ENCODE measurements around the gene POLE2. TPM values are rescaled to one million over a fixed set of nuclear protein-coding genes. Genes with fewer than 3 reads are reported as not detected.
A peak's percentile ranks its signal among the peaks of the same experiment; 100 is the strongest.

Gene POLE2
- total and polyA plus RNA-seq, 2 of the 13 experiments (the other 11 are each of a cell fraction or from before 2014, with no cell fraction given), result 16.6 to 37.0 TPM

DNA sequence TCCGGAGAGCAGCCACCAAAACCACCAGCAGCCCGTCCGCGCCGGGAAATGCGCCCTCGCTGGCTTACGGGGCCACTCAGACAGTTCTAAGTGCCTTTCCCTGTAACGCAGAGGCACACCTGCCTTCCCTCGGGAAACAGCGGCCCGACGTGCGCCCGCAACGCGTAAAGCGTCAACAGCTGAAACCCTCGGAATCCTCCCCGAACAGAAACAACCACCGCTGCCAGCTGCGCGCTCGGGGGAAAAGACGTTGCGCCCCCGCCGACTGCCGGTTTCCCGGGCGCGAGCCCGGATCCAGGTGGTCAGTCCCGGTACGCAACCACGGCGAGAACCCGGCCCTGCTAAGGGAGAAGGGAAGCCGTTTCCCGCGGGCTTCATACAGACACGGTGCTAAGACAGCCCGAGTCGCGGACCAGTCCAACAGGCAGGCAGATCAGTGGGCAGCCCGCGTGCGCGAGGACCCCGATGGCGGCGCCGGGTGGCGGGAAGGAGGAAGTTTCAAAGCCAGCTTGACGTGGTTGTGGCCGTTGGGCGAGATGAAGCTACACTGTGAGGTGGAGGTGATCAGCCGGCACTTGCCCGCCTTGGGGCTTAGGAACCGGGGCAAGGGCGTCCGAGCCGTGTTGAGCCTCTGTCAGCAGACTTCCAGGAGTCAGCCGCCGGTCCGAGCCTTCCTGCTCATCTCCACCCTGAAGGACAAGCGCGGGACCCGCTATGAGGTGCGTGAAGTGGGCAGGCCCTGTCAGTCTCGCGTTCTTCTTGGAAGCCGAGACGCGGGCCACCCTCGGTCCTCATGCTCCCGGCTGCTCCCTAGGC, 89.3 kb downstream of the POLE2 start, which contains the start of gene LRR1 (continued):
- TF ChIP-seq, protein P1, sequence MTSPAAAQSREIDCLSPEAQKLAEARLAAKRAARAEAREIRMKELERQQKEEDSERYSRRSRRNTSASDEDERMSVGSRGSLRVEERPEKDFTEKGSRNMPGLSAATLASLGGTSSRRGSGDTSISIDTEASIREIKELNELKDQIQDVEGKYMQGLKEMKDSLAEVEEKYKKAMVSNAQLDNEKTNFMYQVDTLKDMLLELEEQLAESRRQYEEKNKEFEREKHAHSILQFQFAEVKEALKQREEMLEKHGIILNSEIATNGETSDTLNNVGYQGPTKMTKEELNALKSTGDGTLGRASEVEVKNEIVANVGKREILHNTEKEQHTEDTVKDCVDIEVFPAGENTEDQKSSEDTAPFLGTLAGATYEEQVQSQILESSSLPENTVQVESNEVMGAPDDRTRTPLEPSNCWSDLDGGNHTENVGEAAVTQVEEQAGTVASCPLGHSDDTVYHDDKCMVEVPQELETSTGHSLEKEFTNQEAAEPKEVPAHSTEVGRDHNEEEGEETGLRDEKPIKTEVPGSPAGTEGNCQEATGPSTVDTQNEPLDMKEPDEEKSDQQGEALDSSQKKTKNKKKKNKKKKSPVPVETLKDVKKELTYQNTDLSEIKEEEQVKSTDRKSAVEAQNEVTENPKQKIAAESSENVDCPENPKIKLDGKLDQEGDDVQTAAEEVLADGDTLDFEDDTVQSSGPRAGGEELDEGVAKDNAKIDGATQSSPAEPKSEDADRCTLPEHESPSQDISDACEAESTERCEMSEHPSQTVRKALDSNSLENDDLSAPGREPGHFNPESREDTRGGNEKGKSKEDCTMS (CRISPR knock-in tag; conservative IDR thresholded peaks at IDR 0.05), result 0 out of 2 replicates have a peak, but pooled peaks have one; percentile 63
- TF ChIP-seq, protein P2, sequence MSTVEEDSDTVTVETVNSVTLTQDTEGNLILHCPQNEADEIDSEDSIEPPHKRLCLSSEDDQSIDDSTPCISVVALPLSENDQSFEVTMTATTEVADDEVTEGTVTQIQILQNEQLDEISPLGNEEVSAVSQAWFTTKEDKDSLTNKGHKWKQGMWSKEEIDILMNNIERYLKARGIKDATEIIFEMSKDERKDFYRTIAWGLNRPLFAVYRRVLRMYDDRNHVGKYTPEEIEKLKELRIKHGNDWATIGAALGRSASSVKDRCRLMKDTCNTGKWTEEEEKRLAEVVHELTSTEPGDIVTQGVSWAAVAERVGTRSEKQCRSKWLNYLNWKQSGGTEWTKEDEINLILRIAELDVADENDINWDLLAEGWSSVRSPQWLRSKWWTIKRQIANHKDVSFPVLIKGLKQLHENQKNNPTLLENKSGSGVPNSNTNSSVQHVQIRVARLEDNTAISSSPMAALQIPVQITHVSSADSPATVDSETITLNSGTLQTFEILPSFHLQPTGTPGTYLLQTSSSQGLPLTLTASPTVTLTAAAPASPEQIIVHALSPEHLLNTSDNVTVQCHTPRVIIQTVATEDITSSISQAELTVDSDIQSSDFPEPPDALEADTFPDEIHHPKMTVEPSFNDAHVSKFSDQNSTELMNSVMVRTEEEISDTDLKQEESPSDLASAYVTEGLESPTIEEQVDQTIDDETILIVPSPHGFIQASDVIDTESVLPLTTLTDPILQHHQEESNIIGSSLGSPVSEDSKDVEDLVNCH (CRISPR knock-in tag; IDR thresholded peaks at IDR 0.05), result no peak
- TF ChIP-seq, protein P3, sequence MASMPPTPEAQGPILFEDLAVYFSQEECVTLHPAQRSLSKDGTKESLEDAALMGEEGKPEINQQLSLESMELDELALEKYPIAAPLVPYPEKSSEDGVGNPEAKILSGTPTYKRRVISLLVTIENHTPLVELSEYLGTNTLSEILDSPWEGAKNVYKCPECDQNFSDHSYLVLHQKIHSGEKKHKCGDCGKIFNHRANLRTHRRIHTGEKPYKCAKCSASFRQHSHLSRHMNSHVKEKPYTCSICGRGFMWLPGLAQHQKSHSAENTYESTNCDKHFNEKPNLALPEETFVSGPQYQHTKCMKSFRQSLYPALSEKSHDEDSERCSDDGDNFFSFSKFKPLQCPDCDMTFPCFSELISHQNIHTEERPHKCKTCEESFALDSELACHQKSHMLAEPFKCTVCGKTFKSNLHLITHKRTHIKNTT (CRISPR knock-in tag; IDR thresholded peaks at IDR 0.05), result no peak
- TF ChIP-seq PHF21A (CRISPR knock-in tag; IDR thresholded peaks at IDR 0.05), result peak; percentile 68
- peak; percentile 51; the same call in 1 of the 2 replicates for TF ChIP-seq ZNF768 (CRISPR knock-in tag; IDR thresholded peaks at IDR 0.05)
- peak; percentile 69 for TF ChIP-seq ZSCAN25 (CRISPR knock-in tag; IDR thresholded peaks at IDR 0.05)
- TF ChIP-seq TOE1 (CRISPR knock-in tag; IDR thresholded peaks at IDR 0.05), result no peak
- TF ChIP-seq CREM (IDR thresholded peaks at IDR 0.05), result peak; percentile 47; the same call in 1 of the 2 replicates
- TF ChIP-seq CREM (CRISPR knock-in tag; IDR thresholded peaks at IDR 0.05), result no peak
- TF ChIP-seq POLR2AphosphoS2 (IDR thresholded peaks at IDR 0.05; ENCODE audit: low read depth, low read length), result no peak
- TF ChIP-seq ZNF124 (CRISPR knock-in tag; IDR thresholded peaks at IDR 0.05), result peak; percentile 72
- TF ChIP-seq NFATC3 (CRISPR knock-in tag; IDR thresholded peaks at IDR 0.05), result peak; percentile 77; the same call in 1 of the 2 replicates
- TF ChIP-seq KMT2A (CRISPR knock-in tag; IDR thresholded peaks at IDR 0.05), result peak; percentile 99
- TF ChIP-seq REPIN1 (CRISPR knock-in tag; IDR thresholded peaks at IDR 0.05; ENCODE audit: borderline replicate concordance, low read depth), result no peak; the same call in none of the 2 replicates
- TF ChIP-seq ATRX (CRISPR knock-in tag; IDR thresholded peaks at IDR 0.05; ENCODE audit: borderline replicate concordance), result no peak
- TF ChIP-seq RFXAP (CRISPR knock-in tag; IDR thresholded peaks at IDR 0.05; ENCODE audit: borderline replicate concordance), result peak; percentile 53
- TF ChIP-seq, protein P4, sequence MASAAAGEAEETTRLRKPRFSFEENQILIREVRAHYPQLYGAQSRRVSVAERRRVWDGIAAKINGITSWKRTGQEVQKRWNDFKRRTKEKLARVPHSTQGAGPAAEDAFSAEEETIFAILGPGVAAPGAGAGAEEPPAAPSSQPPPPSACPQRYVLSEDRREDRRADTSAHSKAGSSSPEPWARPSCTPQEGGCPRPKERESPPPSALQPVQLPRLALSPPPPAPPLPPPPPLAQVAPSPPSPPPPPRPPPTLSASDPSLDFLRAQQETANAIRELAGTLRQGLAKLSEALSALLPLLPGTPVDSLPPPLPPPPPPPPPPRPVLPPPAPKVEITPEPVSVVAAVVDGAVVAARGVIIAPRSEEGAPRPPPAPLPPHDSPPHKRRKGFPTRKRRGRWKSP (CRISPR knock-in tag; IDR thresholded peaks at IDR 0.05), result peak; percentile 93
- TF ChIP-seq NRL (CRISPR knock-in tag; IDR thresholded peaks at IDR 0.05; ENCODE audit: borderline replicate concordance), result peak; percentile 76; the same call in 1 of the 2 replicates
- 0 out of 2 replicates have a peak, but pooled peaks have one; percentile 45 for TF ChIP-seq FLYWCH1 (CRISPR knock-in tag; IDR thresholded peaks at IDR 0.05)
- no peak for TF ChIP-seq EZH2 (conservative IDR thresholded peaks at IDR 0.05; ENCODE audit: low read depth, low read length)
- TF ChIP-seq ZNF792 (CRISPR knock-in tag; IDR thresholded peaks at IDR 0.05), result peak; percentile 43; the same call in 1 of the 2 replicates
- peak; percentile 89 for TF ChIP-seq DMAP1 (CRISPR knock-in tag; IDR thresholded peaks at IDR 0.05)
- TF ChIP-seq HNRNPH1 (optimal IDR thresholded peaks at IDR 0.05; ENCODE audit: low read depth, low read length), result no peak
